Neutrophil (primary cell): ENCODE data around the gene PTCRA.

Experiments used
- H3K27ac ChIP-seq: fragments of 200-600 bp; sonication (generic); 2 replicates; pipeline ENCODE4 v1.5.1; 2016; ENCODE audit warnings: mild to moderate bottlenecking, moderate library complexity
- H3K27me3 ChIP-seq: fragments of 200-600 bp; sonication (generic); 2 replicates; pipeline ENCODE4 v1.6.0; 2016; ENCODE audit warnings: mild to moderate bottlenecking
- H3K36me3 ChIP-seq: fragments of 200-600 bp; sonication (generic); 2 replicates; pipeline ENCODE4 v1.5.1; 2017
- H3K4me1 ChIP-seq, 2 experiments: fragments of 200-600 bp in 1 of 2; sonication (generic) in 1 of 2; 1 replicate in 1 of 2; 2 replicates in 1 of 2; pipeline versions ENCODE4 v1.5.1 to v1.6.1; 2013 to 2016; ENCODE audit warnings: low read depth in 1 of 2, low read length in 1 of 2, mild to moderate bottlenecking in 1 of 2, moderate library complexity in 1 of 2; ENCODE audit not compliant: control insufficient read depth in 1 of 2, insufficient read depth in 1 of 2
- H3K4me3 ChIP-seq, 2 experiments: fragments of 200-600 bp in 1 of 2; sonication (generic) in 1 of 2; 1 replicate in 1 of 2; 2 replicates in 1 of 2; pipeline ENCODE4 v1.5.1; 2013 to 2016; ENCODE audit warnings: low read depth in 1 of 2, low read length in 1 of 2, mild to moderate bottlenecking in 1 of 2, moderate library complexity in 1 of 2
- H3K9me3 ChIP-seq: fragments of 200-600 bp; sonication (generic); 2 replicates; pipeline ENCODE4 v1.5.1; 2016
- CTCF ChIP-seq: fragments of 200-600 bp; sonication (generic); IDR thresholded peaks from 2 replicates; pipeline ENCODE4 v1.5.1; 2016; ENCODE audit warnings: antibody characterized with exemption

PTCRA gene

GRCh38 chr6:42958125-42958524 lies 42.3 kb downstream of the PTCRA start:
- Histone ChIP-seq H3K27me3 (peaks cover 35% of the 10 kb centered on the region), H3K4me1 (peaks cover 14% of the 10 kb centered on the region in 2 experiments), H3K27ac (no peak overlapping the region), H3K4me3 (no peak overlapping the region), H3K9me3 (no peaks in the 10 kb centered on the region), H3K36me3 (peaks cover 15% of the 10 kb centered on the region)
- TF ChIP-seq CTCF = no peak

- no peak for TF ChIP-seq CTCF
- peak overlapping the region; percentile 51 to 63 for H3K4me3 ChIP-seq
- H3K4me1 ChIP-seq = peaks cover 14% of the 10 kb centered on the region in 2 experiments
- H3K9me3 ChIP-seq = no peaks in the 10 kb centered on the region
- peaks cover 35% of the 10 kb centered on the region for H3K27me3 ChIP-seq
- peaks cover 33% of the 10 kb centered on the region for H3K36me3 ChIP-seq
- no peak overlapping the region for H3K27ac ChIP-seq
Observed at GRCh38 chr6:42959917-42960242, 44.0 kb downstream of the PTCRA start.

GRCh38 chr6:42960243-42961019 lies 44.6 kb downstream of the PTCRA start, which contains the start of gene GNMT:
GNMT (plus strand) TSS chr6:42960754; CDS start chr6:42960768, 14 bp downstream.
- no peaks in the 10 kb centered on the region for H3K9me3 ChIP-seq
- peaks cover 35% of the 10 kb centered on the region for H3K27me3 ChIP-seq
- H3K36me3 ChIP-seq = peaks cover 38% of the 10 kb centered on the region
- TF ChIP-seq CTCF = no peak
- H3K27ac ChIP-seq = no peak within 1 kb of the TSS
- peaks cover 14% of the 10 kb centered on the region in 2 experiments for H3K4me1 ChIP-seq
- peak within 1 kb of the TSS; percentile 51 to 63 for H3K4me3 ChIP-seq

- Histone ChIP-seq H3K4me3 (peak overlapping the region; percentile 51 to 63), H3K4me1 (peaks cover 14% of the 10 kb centered on the region in 2 experiments), H3K36me3 (peaks cover 45% of the 10 kb centered on the region), H3K27me3 (peaks cover 35% of the 10 kb centered on the region), H3K9me3 (no peaks in the 10 kb centered on the region), H3K27ac (no peak overlapping the region)
- no peak for TF ChIP-seq CTCF
Observed at GRCh38 chr6:42961020-42961470, 45.2 kb downstream of the PTCRA start.

- Histone ChIP-seq H3K27me3 (peaks cover 35% of the 10 kb centered on the region), H3K36me3 (peaks cover 53% of the 10 kb centered on the region), H3K4me3 (no peak overlapping the region), H3K4me1 (peaks cover 14% of the 10 kb centered on the region in 2 experiments), H3K9me3 (no peaks in the 10 kb centered on the region), H3K27ac (no peak overlapping the region)
- TF ChIP-seq CTCF = no peak
Observed at GRCh38 chr6:42962096-42962495, 46.2 kb downstream of the PTCRA start.
